Measurements from ENCODE around the gene E2F6. TPM values are rescaled to one million over a fixed set of nuclear protein-coding genes. Genes with fewer than 3 reads are reported as not detected.

Gene E2F6
- total and polyA plus RNA-seq, 2 of the 13 experiments (the other 11 are each of a cell fraction or from before 2014, with no cell fraction given) = 27.3 to 36.0 TPM

GRCh38 chr2:11433822-11434221 is 32.1 kb downstream of the E2F6 start (continued):
- TF ChIP-seq ZHX2 (IDR thresholded peaks at IDR 0.05; ENCODE audit: low read depth) (no peak), ZHX2 (CRISPR knock-in tag; IDR thresholded peaks at IDR 0.05; ENCODE audit: borderline replicate concordance) (no peak), CC2D1A (CRISPR knock-in tag; IDR thresholded peaks at IDR 0.05) (no peak)

DNA sequence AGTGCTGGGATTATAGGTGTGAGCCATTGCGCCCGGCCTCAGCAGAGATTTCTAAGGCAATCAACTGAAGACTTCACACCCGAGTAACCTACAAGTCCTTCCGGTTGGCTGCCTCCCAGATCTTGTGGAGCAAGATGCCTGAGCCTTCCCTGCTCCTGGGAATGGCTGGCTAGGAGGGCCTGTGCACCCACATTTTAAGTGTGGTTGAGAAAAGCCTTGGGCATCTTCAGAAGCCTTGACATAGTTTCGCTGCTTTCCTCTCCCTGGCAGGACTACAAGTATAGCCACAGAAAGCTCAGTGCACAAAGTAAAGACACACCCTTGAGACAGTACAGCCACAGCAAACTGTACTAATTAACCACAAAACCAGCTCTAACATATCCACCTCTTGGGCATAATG is 35.2 kb downstream of the E2F6 start:
- Histone ChIP-seq H3K9me3 (ENCODE audit: low read length) (no peaks in the 10 kb centered on the region), H4K20me1 (ENCODE audit: insufficient read depth, low read length) (no peaks in the 10 kb centered on the region), H3K27me3 (ENCODE audit: control insufficient read depth in 1 of 2, insufficient read depth in 2 of 2, low read length in 2 of 2) (no peaks in the 10 kb centered on the region), H2AFZ (ENCODE audit: low read length) (no peak overlapping the region), H3K4me1 (ENCODE audit: insufficient read depth, low read length) (no peaks in the 10 kb centered on the region), H3K4me2 (ENCODE audit: low read depth, low read length) (no peak overlapping the region), H3K4me3 (replicated peaks in 1 of 3; ENCODE audit: insufficient read depth in 1 of 3, low read depth in 2 of 3, low read length in 3 of 3) (no peak overlapping the region), H3K9ac (ENCODE audit: insufficient read depth, low read depth, low read length) (no peak overlapping the region), H3K79me2 (ENCODE audit: insufficient read depth, low read length) (no peaks in the 10 kb centered on the region), H3K27ac (ENCODE audit: extremely low read length, insufficient read depth, low read length) (no peak overlapping the region), H3K36me3 (replicated peaks in 1 of 2; ENCODE audit: control insufficient read depth in 1 of 2, insufficient read depth in 2 of 2, low read length in 2 of 2) (no peaks in the 10 kb centered on the region)
- CTCF ChIA-PET (ENCODE audit: low intra/inter-chr PET ratio, low total read pairs) = no interaction called here
- no TSS peak for BruUV-seq (replicated peaks)
- no peak for DNase-seq (ENCODE audit: low spot score)
- no peak for FAIRE-seq
- WGBS (ENCODE audit: low lambda C conversion rate) = 95% methylated on average over 5 of the region's 5 CpGs
- in situ Hi-C loops (cut with HindIII; ENCODE audit: extremely low pct_ligation_motif_present, low pct_unique_long_range_greater_than_20kb) = no loop called here
- intact Hi-C loops (cut with micrococcal nuclease; ENCODE audit: unreplicated experiment) = no loop called here
- TF ChIP-seq KLF13 (CRISPR knock-in tag; IDR thresholded peaks at IDR 0.05) = no peak
- TF ChIP-seq FIP1L1 (IDR thresholded peaks at IDR 0.05; ENCODE audit: borderline replicate concordance, insufficient read depth, low read depth, low read length) = no peak
- TF ChIP-seq, protein P1, sequence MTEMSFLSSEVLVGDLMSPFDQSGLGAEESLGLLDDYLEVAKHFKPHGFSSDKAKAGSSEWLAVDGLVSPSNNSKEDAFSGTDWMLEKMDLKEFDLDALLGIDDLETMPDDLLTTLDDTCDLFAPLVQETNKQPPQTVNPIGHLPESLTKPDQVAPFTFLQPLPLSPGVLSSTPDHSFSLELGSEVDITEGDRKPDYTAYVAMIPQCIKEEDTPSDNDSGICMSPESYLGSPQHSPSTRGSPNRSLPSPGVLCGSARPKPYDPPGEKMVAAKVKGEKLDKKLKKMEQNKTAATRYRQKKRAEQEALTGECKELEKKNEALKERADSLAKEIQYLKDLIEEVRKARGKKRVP (CRISPR knock-in tag; IDR thresholded peaks at IDR 0.05) = no peak
- TF ChIP-seq, protein P2, sequence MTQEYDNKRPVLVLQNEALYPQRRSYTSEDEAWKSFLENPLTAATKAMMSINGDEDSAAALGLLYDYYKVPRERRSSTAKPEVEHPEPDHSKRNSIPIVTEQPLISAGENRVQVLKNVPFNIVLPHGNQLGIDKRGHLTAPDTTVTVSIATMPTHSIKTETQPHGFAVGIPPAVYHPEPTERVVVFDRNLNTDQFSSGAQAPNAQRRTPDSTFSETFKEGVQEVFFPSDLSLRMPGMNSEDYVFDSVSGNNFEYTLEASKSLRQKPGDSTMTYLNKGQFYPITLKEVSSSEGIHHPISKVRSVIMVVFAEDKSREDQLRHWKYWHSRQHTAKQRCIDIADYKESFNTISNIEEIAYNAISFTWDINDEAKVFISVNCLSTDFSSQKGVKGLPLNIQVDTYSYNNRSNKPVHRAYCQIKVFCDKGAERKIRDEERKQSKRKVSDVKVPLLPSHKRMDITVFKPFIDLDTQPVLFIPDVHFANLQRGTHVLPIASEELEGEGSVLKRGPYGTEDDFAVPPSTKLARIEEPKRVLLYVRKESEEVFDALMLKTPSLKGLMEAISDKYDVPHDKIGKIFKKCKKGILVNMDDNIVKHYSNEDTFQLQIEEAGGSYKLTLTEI (CRISPR knock-in tag; conservative IDR thresholded peaks at IDR 0.05) = no peak
- TF ChIP-seq ARNT2 (CRISPR knock-in tag; IDR thresholded peaks at IDR 0.05; ENCODE audit: low read depth) = no peak
- TF ChIP-seq KDM1A (CRISPR knock-in tag; IDR thresholded peaks at IDR 0.05) = no peak
- no peak for TF ChIP-seq HNRNPLL (IDR thresholded peaks at IDR 0.05; ENCODE audit: low read depth, low read length, poor library complexity, severe bottlenecking)
- TF ChIP-seq, protein P3, sequence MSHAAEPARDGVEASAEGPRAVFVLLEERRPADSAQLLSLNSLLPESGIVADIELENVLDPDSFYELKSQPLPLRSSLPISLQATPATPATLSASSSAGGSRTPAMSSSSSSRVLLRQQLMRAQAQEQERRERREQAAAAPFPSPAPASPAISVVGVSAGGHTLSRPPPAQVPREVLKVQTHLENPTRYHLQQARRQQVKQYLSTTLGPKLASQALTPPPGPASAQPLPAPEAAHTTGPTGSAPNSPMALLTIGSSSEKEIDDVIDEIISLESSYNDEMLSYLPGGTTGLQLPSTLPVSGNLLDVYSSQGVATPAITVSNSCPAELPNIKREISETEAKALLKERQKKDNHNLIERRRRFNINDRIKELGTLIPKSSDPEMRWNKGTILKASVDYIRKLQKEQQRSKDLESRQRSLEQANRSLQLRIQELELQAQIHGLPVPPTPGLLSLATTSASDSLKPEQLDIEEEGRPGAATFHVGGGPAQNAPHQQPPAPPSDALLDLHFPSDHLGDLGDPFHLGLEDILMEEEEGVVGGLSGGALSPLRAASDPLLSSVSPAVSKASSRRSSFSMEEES (CRISPR knock-in tag; IDR thresholded peaks at IDR 0.05) = no peak
- no peak for TF ChIP-seq SNRNP70 (IDR thresholded peaks at IDR 0.05; ENCODE audit: low read depth, low read length)
- TF ChIP-seq CBFB (CRISPR knock-in tag; IDR thresholded peaks at IDR 0.05) = no peak
- no peak for TF ChIP-seq ZNF451 (CRISPR knock-in tag; IDR thresholded peaks at IDR 0.05)
- POLR2A ChIA-PET = no interaction called here
- no peak; the same call in 1 of the 3 replicates for ATAC-seq

Measured in HepG2 (cell line).